Measurements from ENCODE around the gene INTS11. TPM values are rescaled to one million over a fixed set of nuclear protein-coding genes. Genes with fewer than 3 reads are reported as not detected.

INTS11 gene
- total and polyA plus RNA-seq, 9 of the 15 experiments (the other 6 are each of a cell fraction or from before 2014, with no cell fraction given), result 3.6 to 183 (median 110) TPM

DNA sequence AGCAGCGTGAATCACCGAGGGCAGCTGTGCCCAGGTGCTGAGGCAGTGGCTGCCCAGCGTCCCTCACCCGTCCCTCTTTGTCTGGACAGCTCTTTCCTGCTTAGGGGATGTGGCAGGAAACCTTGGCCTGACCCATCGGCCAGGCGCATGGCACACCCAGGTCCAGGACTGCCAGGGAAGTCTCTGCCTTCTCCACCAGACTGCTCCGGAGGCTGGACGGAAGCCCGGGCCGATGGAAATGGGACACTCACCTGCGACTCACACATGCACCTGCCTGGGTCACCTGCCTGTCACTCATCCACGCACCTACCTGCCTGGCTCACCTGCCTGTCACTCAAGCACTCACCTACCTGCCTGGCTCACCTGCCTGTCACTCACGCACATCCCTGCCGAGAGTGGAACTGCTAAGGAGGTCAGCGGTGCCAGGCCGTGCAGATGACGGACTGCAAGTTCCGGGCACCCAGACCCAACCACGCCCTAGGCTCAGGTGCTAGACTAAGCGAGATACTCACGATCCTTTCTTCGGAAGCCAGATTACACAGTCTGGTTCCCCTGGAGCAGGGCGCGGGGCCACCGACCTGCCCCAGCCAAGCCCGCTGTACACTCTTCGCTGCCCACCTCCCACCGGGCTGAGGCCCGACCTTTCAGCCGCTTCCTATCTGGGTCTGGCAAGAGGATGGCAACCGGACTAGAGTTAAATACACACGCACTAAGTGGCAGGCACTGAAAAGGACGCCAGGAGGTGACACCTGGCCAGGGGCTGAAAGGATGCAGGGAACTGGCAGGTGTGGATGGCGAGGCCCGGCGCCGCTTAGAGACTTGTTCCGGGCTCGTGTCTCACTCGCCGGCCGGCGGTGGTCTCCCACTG, 51.9 kb downstream of the INTS11 start:
- H3K27me3 ChIP-seq (ENCODE audit: control insufficient read depth in 2 of 2, insufficient read depth in 2 of 2, low read length in 2 of 2), result no peaks in the 10 kb centered on the region
- intact Hi-C loops (cut with micrococcal nuclease), result no loop called here
- H3K9ac ChIP-seq (ENCODE audit: insufficient read depth in 1 of 2, low read depth in 2 of 2, low read length in 2 of 2), result peak overlapping the region; percentile 96 to 100
- TSS peak; percentile 49 for BruUV-seq (replicated peaks)
- peak; percentile 2 for ATAC-seq
- FAIRE-seq, result no peak
- peak overlapping the region; percentile 94 for H3K4me2 ChIP-seq (ENCODE audit: insufficient read depth, low read length)
- peaks cover 7% of the 10 kb centered on the region for H3K9me1 ChIP-seq (ENCODE audit: control insufficient read depth, insufficient read depth, low read length)
- peaks cover 63% of the 10 kb centered on the region for H3K79me2 ChIP-seq (ENCODE audit: control insufficient read depth, insufficient read depth, low read length)
- CTCF ChIA-PET (ENCODE audit: low intra/inter-chr PET ratio), result no interaction called here
- in situ Hi-C loops (cut with MboI), result no loop called here
- DNase-seq (ENCODE audit: extremely low read depth in 1 of 4, low spot score in 3 of 4), result no peak
- POLR2A ChIA-PET, result interaction anchor here (0.6 to 0.9 kb wide), 3 partner anchors 68 to 180 kb away, joined by 3 read pairs; no protein-coding TSS in a partner anchor
- peak overlapping the region; percentile 89; the same call in 2 of the 3 replicates for H3K27ac ChIP-seq (ENCODE audit: extremely low read depth, low read depth, low read length)
- peaks cover 16 to 63% of the 10 kb centered on the region in 2 experiments; a peak in 4 of 5 replicates for H3K4me1 ChIP-seq (replicated peaks in 1 of 2; ENCODE audit: control insufficient read depth in 2 of 2, insufficient read depth in 2 of 2, low read length in 2 of 2)
- peaks cover 44% of the 10 kb centered on the region for H3K36me3 ChIP-seq (ENCODE audit: control insufficient read depth, insufficient read depth, low read length)
- peak overlapping the region; percentile 97 for H3K4me3 ChIP-seq
- WGBS (ENCODE audit: insufficient coverage, low coverage, missing lambda C conversion rate), result 28% methylated on average over 43 of the region's 43 CpGs
- H4K20me1 ChIP-seq (replicated peaks; ENCODE audit: control insufficient read depth, insufficient read depth, low read length), result peaks cover 23% of the 10 kb centered on the region
- H3K9me3 ChIP-seq (replicated peaks; ENCODE audit: control insufficient read depth, insufficient read depth, low read depth, low read length), result no peaks in the 10 kb centered on the region
- no peak overlapping the region for H2AFZ ChIP-seq (ENCODE audit: low read depth, low read length)
- TF ChIP-seq TEAD1 (CRISPR knock-in tag; IDR thresholded peaks at IDR 0.05) (0 out of 4 replicates have a peak, but pooled peaks of 1 of the 2 experiments have one; percentile 11), CHD1 (IDR thresholded peaks at IDR 0.05; ENCODE audit: low read length) (peak; percentile 26), TOE1 (IDR thresholded peaks at IDR 0.05; ENCODE audit: borderline replicate concordance) (no peak), TOE1 (CRISPR knock-in tag; IDR thresholded peaks at IDR 0.05; ENCODE audit: borderline replicate concordance, low read depth) (0 out of 2 replicates have a peak, but pooled peaks have one; percentile 70), STAG1 (CRISPR knock-in tag; IDR thresholded peaks at IDR 0.05; ENCODE audit: borderline replicate concordance) (0 out of 2 replicates have a peak, but pooled peaks have one; percentile 19), NFRKB (IDR thresholded peaks at IDR 0.05; ENCODE audit: low read depth) (no peak), ZBTB1 (CRISPR knock-in tag; IDR thresholded peaks at IDR 0.05; ENCODE audit: borderline replicate concordance, low read depth) (peak; percentile 35; the same call in 1 of the 2 replicates)
- TF ChIP-seq, protein P1, sequence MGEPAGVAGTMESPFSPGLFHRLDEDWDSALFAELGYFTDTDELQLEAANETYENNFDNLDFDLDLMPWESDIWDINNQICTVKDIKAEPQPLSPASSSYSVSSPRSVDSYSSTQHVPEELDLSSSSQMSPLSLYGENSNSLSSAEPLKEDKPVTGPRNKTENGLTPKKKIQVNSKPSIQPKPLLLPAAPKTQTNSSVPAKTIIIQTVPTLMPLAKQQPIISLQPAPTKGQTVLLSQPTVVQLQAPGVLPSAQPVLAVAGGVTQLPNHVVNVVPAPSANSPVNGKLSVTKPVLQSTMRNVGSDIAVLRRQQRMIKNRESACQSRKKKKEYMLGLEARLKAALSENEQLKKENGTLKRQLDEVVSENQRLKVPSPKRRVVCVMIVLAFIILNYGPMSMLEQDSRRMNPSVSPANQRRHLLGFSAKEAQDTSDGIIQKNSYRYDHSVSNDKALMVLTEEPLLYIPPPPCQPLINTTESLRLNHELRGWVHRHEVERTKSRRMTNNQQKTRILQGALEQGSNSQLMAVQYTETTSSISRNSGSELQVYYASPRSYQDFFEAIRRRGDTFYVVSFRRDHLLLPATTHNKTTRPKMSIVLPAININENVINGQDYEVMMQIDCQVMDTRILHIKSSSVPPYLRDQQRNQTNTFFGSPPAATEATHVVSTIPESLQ (CRISPR knock-in tag; IDR thresholded peaks at IDR 0.05), result no peak
- TF ChIP-seq, protein P2, sequence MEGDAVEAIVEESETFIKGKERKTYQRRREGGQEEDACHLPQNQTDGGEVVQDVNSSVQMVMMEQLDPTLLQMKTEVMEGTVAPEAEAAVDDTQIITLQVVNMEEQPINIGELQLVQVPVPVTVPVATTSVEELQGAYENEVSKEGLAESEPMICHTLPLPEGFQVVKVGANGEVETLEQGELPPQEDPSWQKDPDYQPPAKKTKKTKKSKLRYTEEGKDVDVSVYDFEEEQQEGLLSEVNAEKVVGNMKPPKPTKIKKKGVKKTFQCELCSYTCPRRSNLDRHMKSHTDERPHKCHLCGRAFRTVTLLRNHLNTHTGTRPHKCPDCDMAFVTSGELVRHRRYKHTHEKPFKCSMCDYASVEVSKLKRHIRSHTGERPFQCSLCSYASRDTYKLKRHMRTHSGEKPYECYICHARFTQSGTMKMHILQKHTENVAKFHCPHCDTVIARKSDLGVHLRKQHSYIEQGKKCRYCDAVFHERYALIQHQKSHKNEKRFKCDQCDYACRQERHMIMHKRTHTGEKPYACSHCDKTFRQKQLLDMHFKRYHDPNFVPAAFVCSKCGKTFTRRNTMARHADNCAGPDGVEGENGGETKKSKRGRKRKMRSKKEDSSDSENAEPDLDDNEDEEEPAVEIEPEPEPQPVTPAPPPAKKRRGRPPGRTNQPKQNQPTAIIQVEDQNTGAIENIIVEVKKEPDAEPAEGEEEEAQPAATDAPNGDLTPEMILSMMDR (IDR thresholded peaks at IDR 0.05 in 2 of 3, conservative IDR thresholded peaks at IDR 0.05 in 1 of 3; ENCODE audit: insufficient read depth in 2 of 3, low read depth in 1 of 3, low read length in 3 of 3), result 0 out of 6 replicates have a peak, but pooled peaks of 1 of the 3 experiments have one; percentile 16
- TF ChIP-seq, protein P3, sequence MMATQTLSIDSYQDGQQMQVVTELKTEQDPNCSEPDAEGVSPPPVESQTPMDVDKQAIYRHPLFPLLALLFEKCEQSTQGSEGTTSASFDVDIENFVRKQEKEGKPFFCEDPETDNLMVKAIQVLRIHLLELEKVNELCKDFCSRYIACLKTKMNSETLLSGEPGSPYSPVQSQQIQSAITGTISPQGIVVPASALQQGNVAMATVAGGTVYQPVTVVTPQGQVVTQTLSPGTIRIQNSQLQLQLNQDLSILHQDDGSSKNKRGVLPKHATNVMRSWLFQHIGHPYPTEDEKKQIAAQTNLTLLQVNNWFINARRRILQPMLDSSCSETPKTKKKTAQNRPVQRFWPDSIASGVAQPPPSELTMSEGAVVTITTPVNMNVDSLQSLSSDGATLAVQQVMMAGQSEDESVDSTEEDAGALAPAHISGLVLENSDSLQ (IDR thresholded peaks at IDR 0.05), result peak; percentile 82

All from K562 (cell line).